Cardiac fibroblast (primary cell): ENCODE measurements around the gene OVCH2.

ENCODE experiments used
- DNase-seq, 2 donors: peaks; one replicate each; pipeline versions ENCODE4 v3.0.0 to v3.0.0-alpha.2; 2010; ENCODE audit warnings: low read depth in 2 of 2
- H3K4me3 ChIP-seq, 2 donors: replicated peaks in 1 of 2; 1 replicate in 1 of 2; 2 replicates in 1 of 2; pipeline ENCODE4 v1.5.1; 2011; ENCODE audit warnings: low read depth in 2 of 2, low read length in 2 of 2, mild to moderate bottlenecking in 2 of 2, moderate library complexity in 1 of 2
- CTCF ChIP-seq: IDR thresholded peaks from one replicate; pipeline ENCODE4 v1.5.1; 2011; ENCODE audit warnings: low read depth, mild to moderate bottlenecking, low read length, inconsistent platforms

The OVCH2 gene

GRCh38 chr11:7683571-7683970, 22.7 kb downstream of the OVCH2 start:
- no peak for DNase-seq
- H3K4me3 ChIP-seq: no peak overlapping the region
- TF ChIP-seq CTCF: no peak

GRCh38 chr11:7677796-7678201, 28.5 kb downstream of the OVCH2 start:
- TF ChIP-seq CTCF: no peak
- peak in 1 of 2 donors; percentile 26 for DNase-seq
- no peak overlapping the region for H3K4me3 ChIP-seq

- DNase-seq: peak in 1 of 2 donors; percentile 50
- no peak for TF ChIP-seq CTCF
- H3K4me3 ChIP-seq: no peak overlapping the region
Observed at GRCh38 chr11:7677071-7677470, 29.2 kb downstream of the OVCH2 start.

GRCh38 chr11:7675631-7676030, 30.6 kb downstream of the OVCH2 start:
- TF ChIP-seq CTCF: no peak
- no peak overlapping the region for H3K4me3 ChIP-seq
- DNase-seq: no peak

GRCh38 chr11:7673724-7674434, 32.4 kb downstream of the OVCH2 start:
- DNase-seq: peak in 1 of 2 donors; percentile 40
- peak overlapping the region; percentile 50 to 53 for H3K4me3 ChIP-seq
- no peak for TF ChIP-seq CTCF

- H3K4me3 ChIP-seq: peak within 1 kb of the TSS; percentile 50 to 53
- no peak for TF ChIP-seq CTCF
- peak; percentile 53 to 71 for DNase-seq
Observed at GRCh38 chr11:7672960-7673723, 33.1 kb downstream of the OVCH2 start, which contains the start of gene CYB5R2. CYB5R2 (minus strand) TSS chr11:7673500; CDS start chr11:7672825, 675 bp downstream.
